GM12872 (cell line): ENCODE results near the gene ATP10A.

Experiments used
- CTCF ChIP-seq: IDR thresholded peaks from 3 replicates; pipeline ENCODE4 v1.5.1; 2011; ENCODE audit warnings: low read depth, mild to moderate bottlenecking, low read length, moderate library complexity; ENCODE audit not compliant: insufficient read depth

The ATP10A gene

GRCh38 chr15:25633862-25634261 is 229.3 kb downstream of the ATP10A start:
- no peak for TF ChIP-seq CTCF

GRCh38 chr15:25631971-25632370 is 231.2 kb downstream of the ATP10A start:
- TF ChIP-seq CTCF, result no peak
